HPDE6-E6E7 (cell line): ENCODE results near the gene SORCS1.

Source experiments
- DNase-seq: peaks from one replicate; pipeline ENCODE4 v3.0.0; 2011; ENCODE audit warnings: missing footprints; ENCODE audit errors: extremely low spot score

Gene SORCS1

GRCh38 chr10:106992055-106992454 lies 172.5 kb downstream of the SORCS1 start:
- DNase-seq: no peak

DNA sequence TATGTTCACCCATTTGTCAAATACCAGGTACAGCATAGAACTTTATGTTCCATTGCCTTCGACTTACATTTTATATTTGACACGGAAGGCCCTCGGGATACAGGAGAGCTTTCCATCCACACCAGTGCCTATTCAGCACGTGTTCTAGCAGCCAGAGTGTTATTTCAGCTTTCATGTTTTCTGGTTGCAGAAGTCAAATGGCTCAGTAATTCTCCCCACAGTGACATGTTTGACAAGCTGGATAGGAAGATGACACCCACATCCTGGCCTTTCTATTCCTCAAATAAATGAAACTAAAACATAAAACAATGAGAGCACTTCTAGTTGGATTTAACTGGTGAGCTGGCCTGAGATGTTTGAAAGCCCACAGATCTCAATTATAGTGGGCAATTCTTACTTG lies 173.4 kb downstream of the SORCS1 start:
- DNase-seq: no peak

GRCh38 chr10:106987362-106987761 lies 177.1 kb downstream of the SORCS1 start:
- DNase-seq: no peak

DNA sequence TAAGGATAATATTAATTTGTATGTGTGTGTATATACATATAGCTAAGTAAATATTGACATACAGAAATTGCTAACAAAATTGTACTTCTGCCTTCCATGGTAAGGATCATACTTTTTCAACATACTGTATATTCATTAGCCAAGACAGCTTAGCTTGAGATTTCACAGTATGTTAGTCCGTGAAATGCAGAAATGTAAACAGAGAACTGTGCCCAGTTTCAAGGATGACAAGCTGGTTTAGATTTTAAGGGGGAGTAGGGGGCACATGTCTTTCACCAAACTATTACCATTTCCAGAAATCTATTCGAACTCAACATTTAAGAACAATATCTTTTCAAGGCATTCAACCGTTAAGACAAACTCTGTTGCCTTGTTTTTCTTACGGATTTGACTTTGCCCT lies 182.2 kb downstream of the SORCS1 start:
- no peak for DNase-seq

DNA sequence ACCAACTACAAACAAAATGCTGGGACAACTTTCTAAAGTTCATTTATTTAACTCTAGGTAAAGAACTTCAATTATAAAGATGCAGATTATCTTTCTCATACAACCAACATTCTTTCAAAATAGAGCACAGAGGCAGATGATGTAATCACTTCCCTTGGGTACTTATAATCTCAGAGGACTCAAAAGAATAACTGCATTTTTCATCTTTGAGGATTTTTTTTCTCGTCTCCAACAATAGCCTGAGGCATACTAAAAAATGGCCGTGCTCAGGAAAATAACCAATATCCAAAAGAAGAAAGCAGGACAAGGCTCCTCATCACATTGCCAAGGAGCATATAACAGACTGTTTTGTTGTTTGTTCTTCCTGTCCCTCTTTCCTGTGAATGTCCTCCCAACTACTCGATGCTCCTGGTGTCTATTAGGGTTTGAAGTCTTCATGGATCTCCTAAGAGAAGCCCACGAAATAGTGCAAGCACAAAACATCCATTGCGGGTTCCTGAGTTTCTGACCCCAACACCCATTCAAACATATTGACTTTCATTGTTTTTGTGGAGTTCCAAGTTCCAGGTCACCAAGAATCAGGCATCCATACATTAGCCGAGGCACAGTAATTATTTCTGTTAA lies 182.9 kb downstream of the SORCS1 start:
- DNase-seq: no peak

GRCh38 chr10:106980495-106981451 lies 183.7 kb downstream of the SORCS1 start:
- no peak for DNase-seq

- no peak for DNase-seq
These were observed 185.8 kb downstream of the SORCS1 start for GRCh38 chr10:106978756-106979155.

- no peak for DNase-seq
These were observed 190.8 kb downstream of the SORCS1 start for GRCh38 chr10:106973716-106974115.

DNA sequence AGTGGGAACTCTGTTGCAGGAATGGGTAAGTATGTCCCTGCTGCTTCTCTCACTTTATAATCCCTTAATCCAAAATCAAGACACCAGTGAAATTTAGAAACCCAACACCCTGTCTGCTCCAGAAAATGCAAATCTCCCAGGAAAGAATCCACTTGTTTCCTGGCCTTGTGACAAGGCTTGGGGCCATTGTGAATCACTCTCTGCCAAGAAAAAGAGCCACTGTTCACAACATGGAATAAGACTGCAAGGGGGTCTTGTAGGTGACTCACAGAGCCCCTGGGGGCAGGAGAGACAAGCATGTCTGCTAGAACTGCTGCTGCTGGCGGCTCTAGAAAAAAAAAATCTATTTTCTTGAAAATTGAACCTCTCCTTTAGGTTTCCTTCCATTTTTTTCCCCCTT lies 191.2 kb downstream of the SORCS1 start:
- no peak for DNase-seq

DNA sequence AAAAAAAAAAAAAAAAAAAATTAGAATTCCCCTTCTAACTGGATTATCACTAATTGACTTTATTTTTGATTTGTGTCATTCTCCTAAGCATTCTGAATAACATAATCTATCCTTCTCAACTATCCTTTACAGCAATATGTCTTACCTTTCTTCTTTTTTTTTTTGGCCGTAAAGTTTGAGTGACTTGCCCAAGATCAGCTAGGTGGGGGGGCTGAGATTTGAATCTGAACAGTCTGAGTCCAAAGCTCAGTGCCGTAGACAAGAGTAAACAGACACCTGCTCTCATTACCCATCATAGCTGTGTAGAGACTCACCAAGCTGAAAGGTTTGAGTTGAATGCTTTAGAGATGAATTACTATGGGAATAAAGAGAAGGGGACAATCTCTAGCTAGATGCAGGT lies 192.1 kb downstream of the SORCS1 start:
- no peak for DNase-seq

DNA sequence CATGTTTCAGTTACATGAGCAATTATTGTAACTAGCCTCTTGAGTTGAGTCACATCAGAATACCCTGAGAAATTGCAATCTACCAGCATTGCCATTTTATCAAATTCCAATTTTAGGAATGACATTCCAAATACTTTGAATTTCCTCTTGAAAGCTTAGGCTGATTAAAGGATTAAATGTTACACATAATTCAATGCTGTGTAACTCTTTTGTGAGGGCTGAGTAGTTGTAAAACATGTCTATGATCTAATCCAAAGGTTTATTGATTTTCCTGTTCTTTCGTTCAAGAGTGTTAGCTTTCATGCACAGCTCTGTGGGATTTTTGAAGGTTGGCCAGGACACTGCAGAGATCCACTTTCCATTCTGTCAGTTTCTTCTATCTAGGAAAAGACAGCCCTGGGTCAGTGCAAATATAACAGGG lies 193.1 kb downstream of the SORCS1 start:
- no peak for DNase-seq

DNA sequence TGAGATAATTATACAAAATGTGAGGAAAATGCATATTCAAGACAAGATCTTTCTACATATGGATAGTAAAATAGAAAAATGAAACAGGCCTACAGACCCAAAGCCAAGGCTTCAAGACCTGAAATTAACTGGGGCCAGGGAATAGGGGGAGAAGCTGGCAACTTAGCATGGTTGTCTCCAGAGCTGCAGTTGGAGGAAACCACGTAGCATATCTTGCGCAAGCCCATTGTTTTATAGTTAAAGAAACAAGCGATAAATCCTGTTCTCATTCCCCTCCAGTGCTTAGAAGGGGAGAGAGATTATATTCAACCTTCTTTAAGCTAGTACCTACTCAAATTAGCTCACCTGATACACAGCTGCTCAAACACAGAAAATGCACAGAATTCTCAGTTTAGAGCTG lies 197.1 kb downstream of the SORCS1 start:
- DNase-seq: no peak

- no peak for DNase-seq
These were observed 203.7 kb downstream of the SORCS1 start for GRCh38 chr10:106960812-106961211.

- DNase-seq: no peak
These were observed 205.0 kb downstream of the SORCS1 start for GRCh38 chr10:106959521-106959920.

DNA sequence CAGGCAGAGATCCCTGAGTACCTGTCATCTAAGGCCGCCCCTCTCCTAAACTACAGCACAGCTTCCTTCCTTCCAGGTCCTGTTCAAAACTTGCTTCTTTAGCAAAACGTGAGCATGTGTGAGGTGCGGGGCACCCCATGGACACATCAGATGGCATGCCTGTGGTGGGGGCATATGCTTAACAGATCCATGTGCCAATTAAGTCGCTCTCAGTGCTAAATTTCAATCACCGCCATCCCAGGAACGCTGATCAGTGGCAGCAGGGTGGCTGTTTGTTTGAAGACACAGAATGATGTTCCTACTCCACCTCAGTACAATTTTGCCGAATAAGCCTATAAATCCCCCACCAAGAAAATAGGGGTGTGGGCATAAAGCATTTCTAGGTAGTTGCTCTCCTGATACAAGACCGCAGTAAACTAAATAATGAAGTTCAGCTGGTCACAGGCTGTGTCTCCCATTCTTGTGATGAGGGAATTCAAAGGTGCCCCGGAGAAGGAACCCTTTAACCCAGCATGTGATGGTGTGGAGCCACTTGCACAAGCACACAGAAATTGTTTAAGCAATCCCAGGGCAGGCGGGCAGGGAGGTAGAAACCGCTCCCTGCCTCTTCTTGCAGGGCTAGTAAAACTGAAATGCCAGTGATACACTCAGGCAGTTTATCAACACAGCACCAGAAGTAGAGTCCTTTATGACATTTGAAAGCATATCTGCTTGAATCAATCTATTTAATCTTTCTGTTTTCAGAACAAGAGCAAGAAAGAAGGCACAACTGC lies 205.7 kb downstream of the SORCS1 start:
- no peak for DNase-seq

- DNase-seq: no peak
These were observed 206.5 kb downstream of the SORCS1 start for GRCh38 chr10:106957823-106958588.

DNA sequence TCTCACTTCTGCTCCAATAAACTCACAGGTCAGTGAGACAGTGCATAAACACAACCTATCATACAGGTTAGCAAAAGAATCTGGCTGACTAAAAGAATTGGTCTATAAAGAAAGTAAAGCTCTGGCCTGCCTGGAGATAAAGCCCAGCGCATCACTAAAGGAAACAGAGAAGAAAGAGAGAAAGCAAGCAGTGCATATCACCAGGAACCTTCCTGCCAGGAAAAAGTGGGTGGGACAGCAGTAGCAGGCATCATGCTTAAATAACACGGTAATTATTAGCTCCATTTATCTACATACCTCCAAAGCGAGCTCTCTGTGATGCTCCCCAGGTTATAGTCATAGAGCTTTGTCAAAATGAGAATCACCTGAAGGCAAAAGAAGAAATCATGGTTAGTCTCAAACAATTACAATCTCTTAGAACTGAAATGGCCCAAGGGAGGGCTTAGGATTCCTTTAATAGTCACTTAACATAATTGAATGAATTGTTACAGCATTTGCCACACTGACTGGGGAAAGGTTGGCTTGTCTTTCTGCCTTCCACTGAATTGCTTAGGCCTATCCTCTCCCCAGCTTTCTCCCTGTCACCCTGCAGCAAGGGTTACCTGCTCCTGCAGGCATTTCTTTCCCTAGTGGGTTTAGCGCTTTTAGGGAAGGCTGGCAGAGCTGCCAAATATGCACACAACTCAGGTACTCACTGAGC lies 208.1 kb downstream of the SORCS1 start:
- DNase-seq: no peak

DNA sequence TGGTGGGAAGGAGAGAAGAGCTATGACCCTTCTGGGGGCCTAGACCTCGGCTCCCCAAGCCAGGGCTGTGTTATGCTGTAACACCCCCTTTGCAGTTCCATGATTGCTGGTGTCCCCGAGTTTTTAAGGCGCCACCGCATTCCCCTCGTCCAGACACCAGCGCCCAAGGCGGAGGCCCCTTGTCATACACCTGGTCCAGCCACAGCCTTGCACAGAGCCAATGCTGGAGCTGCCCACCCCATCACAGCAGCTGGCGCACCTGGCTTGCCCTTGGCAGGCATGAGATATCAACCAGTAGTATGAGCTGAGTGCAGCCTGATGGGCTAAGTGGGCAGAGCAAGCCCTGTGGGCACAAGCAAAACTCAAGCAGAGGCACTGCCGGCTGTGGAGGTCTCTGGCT lies 209.4 kb downstream of the SORCS1 start:
- no peak for DNase-seq

- no peak for DNase-seq
These were observed 212.5 kb downstream of the SORCS1 start for GRCh38 chr10:106952033-106952432.

- DNase-seq: no peak
These were observed 214.6 kb downstream of the SORCS1 start for GRCh38 chr10:106949680-106950478.
